ENCODE measurements around the gene TBX21. TPM values are rescaled to one million over a fixed set of nuclear protein-coding genes. Genes with fewer than 3 reads are reported as not detected.

TBX21 gene
- total and polyA plus RNA-seq, 4 donors = 0.53 to 2.0 (median 0.80) TPM

DNA sequence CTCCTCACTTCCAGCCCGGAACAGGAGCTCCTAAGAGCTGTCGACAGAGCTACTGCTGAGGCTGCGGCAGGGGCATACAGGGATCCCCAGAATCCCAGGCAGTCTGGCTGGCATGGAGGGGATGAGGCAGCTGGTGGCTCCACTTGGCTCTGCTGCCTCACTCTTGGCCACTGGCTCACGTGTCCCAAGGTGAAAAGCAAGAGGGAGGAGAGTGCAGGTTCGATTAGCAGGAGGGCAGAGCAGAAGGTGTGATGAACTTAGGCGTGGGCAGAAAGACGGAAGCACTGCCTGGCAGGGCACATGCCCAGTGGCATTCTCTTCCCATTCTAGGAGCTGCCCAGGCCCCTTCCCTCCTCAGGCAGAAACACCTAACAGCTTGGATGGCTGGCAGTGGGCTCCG lies 11.3 kb upstream of the TBX21 start:
- DNase-seq = no peak
- H3K9ac ChIP-seq (ENCODE audit: insufficient read depth in 1 of 2, low read length in 2 of 2) = no peak overlapping the region
- H3K9me3 ChIP-seq (ENCODE audit: control insufficient read depth in 4 of 4, insufficient read depth in 3 of 4, low read length in 3 of 4) = no peaks in the 10 kb centered on the region
- no peak overlapping the region for H3K4me3 ChIP-seq
- H3K4me1 ChIP-seq (ENCODE audit: control insufficient read depth in 5 of 5, insufficient read depth in 5 of 5, low read length in 5 of 5) = peaks cover 0 to 6% (median 0%) of the 10 kb centered on the region in 5 donors
- TF ChIP-seq, protein P1, sequence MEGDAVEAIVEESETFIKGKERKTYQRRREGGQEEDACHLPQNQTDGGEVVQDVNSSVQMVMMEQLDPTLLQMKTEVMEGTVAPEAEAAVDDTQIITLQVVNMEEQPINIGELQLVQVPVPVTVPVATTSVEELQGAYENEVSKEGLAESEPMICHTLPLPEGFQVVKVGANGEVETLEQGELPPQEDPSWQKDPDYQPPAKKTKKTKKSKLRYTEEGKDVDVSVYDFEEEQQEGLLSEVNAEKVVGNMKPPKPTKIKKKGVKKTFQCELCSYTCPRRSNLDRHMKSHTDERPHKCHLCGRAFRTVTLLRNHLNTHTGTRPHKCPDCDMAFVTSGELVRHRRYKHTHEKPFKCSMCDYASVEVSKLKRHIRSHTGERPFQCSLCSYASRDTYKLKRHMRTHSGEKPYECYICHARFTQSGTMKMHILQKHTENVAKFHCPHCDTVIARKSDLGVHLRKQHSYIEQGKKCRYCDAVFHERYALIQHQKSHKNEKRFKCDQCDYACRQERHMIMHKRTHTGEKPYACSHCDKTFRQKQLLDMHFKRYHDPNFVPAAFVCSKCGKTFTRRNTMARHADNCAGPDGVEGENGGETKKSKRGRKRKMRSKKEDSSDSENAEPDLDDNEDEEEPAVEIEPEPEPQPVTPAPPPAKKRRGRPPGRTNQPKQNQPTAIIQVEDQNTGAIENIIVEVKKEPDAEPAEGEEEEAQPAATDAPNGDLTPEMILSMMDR (IDR thresholded peaks at IDR 0.05; ENCODE audit: control extremely low read depth, extremely low read depth) = no peak
- H3K36me3 ChIP-seq (ENCODE audit: control insufficient read depth in 4 of 4, insufficient read depth in 4 of 4, low read length in 4 of 4) = no peaks in the 10 kb centered on the region
- H3K27ac ChIP-seq (ENCODE audit: low read depth in 1 of 2, low read length in 1 of 2) = no peak overlapping the region
- 39 to 51% methylated on average over 8 of the region's 8 CpGs for WGBS, 2 donors
- ATAC-seq (ENCODE audit: insufficient read depth, low FRiP score) = no peak
- peaks cover 0 to 56% (median 36%) of the 10 kb centered on the region in 3 donors for H3K27me3 ChIP-seq (ENCODE audit: control insufficient read depth in 3 of 3, insufficient read depth in 3 of 3, low read length in 2 of 3)

DNA sequence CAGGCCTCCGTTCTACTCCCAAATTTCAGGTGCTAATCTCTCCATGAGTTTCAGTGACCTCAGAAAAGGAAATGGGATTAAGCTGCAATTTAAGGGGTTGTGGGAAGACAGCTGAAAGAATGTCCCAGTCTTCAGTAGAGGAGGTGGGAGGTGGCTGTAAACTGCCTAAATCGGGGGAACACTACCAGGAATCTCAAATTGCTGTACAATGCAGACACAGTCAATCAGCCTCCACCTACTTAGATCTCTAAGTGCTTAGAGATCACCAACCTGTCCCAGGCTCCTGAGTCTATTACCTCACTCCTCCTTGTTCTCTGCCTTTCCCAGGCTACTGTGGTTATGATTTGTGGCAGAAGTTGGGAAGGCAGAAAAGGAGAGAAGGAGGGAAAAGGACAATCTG lies 8.3 kb upstream of the TBX21 start:
- H3K27me3 ChIP-seq (ENCODE audit: control insufficient read depth in 3 of 3, insufficient read depth in 3 of 3, low read length in 2 of 3) = peaks cover 0 to 45% (median 29%) of the 10 kb centered on the region in 3 donors

DNA sequence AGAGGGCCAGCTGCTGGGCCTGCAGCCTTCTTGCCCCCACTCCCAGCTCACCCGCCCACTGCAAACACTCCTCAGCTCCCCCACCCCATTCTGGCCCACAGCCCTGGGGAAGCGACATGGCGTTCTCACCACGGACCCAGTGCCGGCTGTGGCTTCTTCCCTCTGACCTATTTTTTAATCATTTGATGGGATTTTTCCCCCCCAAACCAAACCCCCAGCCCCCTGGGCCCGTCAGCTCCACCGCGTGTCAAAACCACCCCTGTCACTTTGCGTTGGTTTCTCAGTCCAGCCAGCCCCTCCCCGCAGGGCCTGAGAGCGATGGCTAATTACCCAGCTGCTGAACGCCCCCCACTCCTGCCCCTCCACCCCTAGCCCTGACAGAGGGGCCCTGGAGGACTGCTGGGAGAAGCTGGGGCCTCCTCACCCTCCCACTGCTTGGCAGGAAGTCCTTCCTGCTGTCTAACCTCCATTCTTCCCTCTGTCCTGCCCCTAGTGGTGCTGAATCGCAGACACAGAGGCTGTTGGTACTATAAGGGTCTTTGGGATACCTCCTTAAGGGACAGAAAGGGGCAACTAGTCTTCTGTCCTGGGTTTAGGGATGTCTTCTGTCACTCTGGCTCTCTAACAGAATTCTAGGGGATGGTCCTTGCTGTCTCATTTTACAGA lies 7.5 kb upstream of the TBX21 start:
- Histone ChIP-seq H3K36me3 (ENCODE audit: control insufficient read depth in 4 of 4, insufficient read depth in 4 of 4, low read length in 4 of 4) (no peaks in the 10 kb centered on the region), H3K27me3 (ENCODE audit: control insufficient read depth in 3 of 3, insufficient read depth in 3 of 3, low read length in 2 of 3) (peaks cover 0 to 39% (median 24%) of the 10 kb centered on the region in 3 donors)
- no peak for DNase-seq

More for the DNA sequence above, 8.3 kb upstream of the TBX21 start:
- ATAC-seq (ENCODE audit: insufficient read depth, low FRiP score) (no peak), DNase-seq (no peak)
- TF ChIP-seq, protein P1 (IDR thresholded peaks at IDR 0.05; ENCODE audit: control extremely low read depth, extremely low read depth) = no peak
- Histone ChIP-seq H3K9ac (ENCODE audit: insufficient read depth in 1 of 2, low read length in 2 of 2) (no peak overlapping the region), H3K4me1 (ENCODE audit: control insufficient read depth in 5 of 5, insufficient read depth in 5 of 5, low read length in 5 of 5) (peaks cover 0 to 6% (median 0%) of the 10 kb centered on the region in 5 donors), H3K9me3 (ENCODE audit: control insufficient read depth in 4 of 4, insufficient read depth in 3 of 4, low read length in 3 of 4) (no peaks in the 10 kb centered on the region), H3K36me3 (ENCODE audit: control insufficient read depth in 4 of 4, insufficient read depth in 4 of 4, low read length in 4 of 4) (no peaks in the 10 kb centered on the region), H3K4me3 (no peak overlapping the region), H3K27ac (ENCODE audit: low read depth in 1 of 2, low read length in 1 of 2) (no peak overlapping the region)
- WGBS, 2 donors = 76 to 92% methylated on average over 2 of the region's 2 CpGs

More for the DNA sequence above, 7.5 kb upstream of the TBX21 start:
- no peak overlapping the region for H3K27ac ChIP-seq (ENCODE audit: low read depth in 1 of 2, low read length in 1 of 2)
- no peaks in the 10 kb centered on the region for H3K9me3 ChIP-seq (ENCODE audit: control insufficient read depth in 4 of 4, insufficient read depth in 3 of 4, low read length in 3 of 4)
- peaks cover 0 to 6% (median 0%) of the 10 kb centered on the region in 5 donors for H3K4me1 ChIP-seq (ENCODE audit: control insufficient read depth in 5 of 5, insufficient read depth in 5 of 5, low read length in 5 of 5)
- no peak overlapping the region for H3K4me3 ChIP-seq
- WGBS, 2 donors = 56 to 76% methylated on average over 12 to 13 of the region's 13 CpGs
- ATAC-seq (ENCODE audit: insufficient read depth, low FRiP score) = no peak
- TF ChIP-seq, protein P1 (IDR thresholded peaks at IDR 0.05; ENCODE audit: control extremely low read depth, extremely low read depth) = no peak
- H3K9ac ChIP-seq (ENCODE audit: insufficient read depth in 1 of 2, low read length in 2 of 2) = no peak overlapping the region
